ENCODE results near the gene PPP1R3F. TPM values are rescaled to one million over a fixed set of nuclear protein-coding genes. Genes with fewer than 3 reads are reported as not detected.
A peak's percentile ranks its signal among the peaks of the same experiment; 100 is the strongest.

PPP1R3F gene
- total RNA-seq, 1 donor from 2014 or later, result 6.6 TPM

- no peak overlapping the region for H3K9ac ChIP-seq (ENCODE audit: low read length)
- H3K27me3 Mint-ChIP-seq (ENCODE audit: low read depth, unreplicated experiment), result no peaks in the 10 kb centered on the region
- H3K9me3 ChIP-seq (ENCODE audit: insufficient read depth, low read depth, low read length), result no peaks in the 10 kb centered on the region
- no peaks in the 10 kb centered on the region for H3K36me3 ChIP-seq (ENCODE audit: insufficient read depth, low read length)
- H2AFZ ChIP-seq (ENCODE audit: low read depth, low read length), result no peak overlapping the region
- H3K4me1 ChIP-seq (ENCODE audit: insufficient read depth, low read length), result peaks cover 2% of the 10 kb centered on the region
- no peak overlapping the region for H3K4me3 Mint-ChIP-seq (ENCODE audit: unreplicated experiment)
- no peaks in the 10 kb centered on the region for H3K27me3 ChIP-seq (ENCODE audit: insufficient read depth, low read length)
- no peak overlapping the region for H3K4me2 ChIP-seq (ENCODE audit: low read length)
- peaks cover 9% of the 10 kb centered on the region for H3K4me1 Mint-ChIP-seq (ENCODE audit: low read depth, unreplicated experiment)
- no peak overlapping the region for H3K27ac ChIP-seq (ENCODE audit: low read depth, low read length)
- FAIRE-seq (no peak), DNase-seq (ENCODE audit: low read depth) (no peak)
- peaks cover 7% of the 10 kb centered on the region for H3K79me2 ChIP-seq (ENCODE audit: insufficient read depth, low read length)
- H4K20me1 ChIP-seq (ENCODE audit: insufficient read depth, low read length), result peaks cover 30% of the 10 kb centered on the region
- no peaks in the 10 kb centered on the region for H3K9me3 Mint-ChIP-seq (ENCODE audit: unreplicated experiment)
- H3K4me3 ChIP-seq (ENCODE audit: insufficient read depth, low read depth, low read length), result no peak overlapping the region
- H3K27ac Mint-ChIP-seq (ENCODE audit: unreplicated experiment), result no peak overlapping the region
- TF ChIP-seq, protein P1, sequence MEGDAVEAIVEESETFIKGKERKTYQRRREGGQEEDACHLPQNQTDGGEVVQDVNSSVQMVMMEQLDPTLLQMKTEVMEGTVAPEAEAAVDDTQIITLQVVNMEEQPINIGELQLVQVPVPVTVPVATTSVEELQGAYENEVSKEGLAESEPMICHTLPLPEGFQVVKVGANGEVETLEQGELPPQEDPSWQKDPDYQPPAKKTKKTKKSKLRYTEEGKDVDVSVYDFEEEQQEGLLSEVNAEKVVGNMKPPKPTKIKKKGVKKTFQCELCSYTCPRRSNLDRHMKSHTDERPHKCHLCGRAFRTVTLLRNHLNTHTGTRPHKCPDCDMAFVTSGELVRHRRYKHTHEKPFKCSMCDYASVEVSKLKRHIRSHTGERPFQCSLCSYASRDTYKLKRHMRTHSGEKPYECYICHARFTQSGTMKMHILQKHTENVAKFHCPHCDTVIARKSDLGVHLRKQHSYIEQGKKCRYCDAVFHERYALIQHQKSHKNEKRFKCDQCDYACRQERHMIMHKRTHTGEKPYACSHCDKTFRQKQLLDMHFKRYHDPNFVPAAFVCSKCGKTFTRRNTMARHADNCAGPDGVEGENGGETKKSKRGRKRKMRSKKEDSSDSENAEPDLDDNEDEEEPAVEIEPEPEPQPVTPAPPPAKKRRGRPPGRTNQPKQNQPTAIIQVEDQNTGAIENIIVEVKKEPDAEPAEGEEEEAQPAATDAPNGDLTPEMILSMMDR (IDR thresholded peaks at IDR 0.05; ENCODE audit: insufficient read depth, low read depth, low read length), result no peak
- no peak for TF ChIP-seq EZH2 (IDR thresholded peaks at IDR 0.05; ENCODE audit: insufficient read depth, low read length)
- no peaks in the 10 kb centered on the region for H3K36me3 Mint-ChIP-seq (ENCODE audit: low read depth, unreplicated experiment)
Measured at GRCh38 chrX:49277535-49277830, 7.9 kb downstream of the PPP1R3F start.

GRCh38 chrX:49278081-49278480 is 8.5 kb downstream of the PPP1R3F start:
- no peaks in the 10 kb centered on the region for H3K9me3 ChIP-seq (ENCODE audit: insufficient read depth, low read depth, low read length)
- TF ChIP-seq EZH2 (IDR thresholded peaks at IDR 0.05; ENCODE audit: insufficient read depth, low read length), result no peak
- TF ChIP-seq, protein P1 (IDR thresholded peaks at IDR 0.05; ENCODE audit: insufficient read depth, low read depth, low read length), result no peak
- no peaks in the 10 kb centered on the region for H3K27me3 ChIP-seq (ENCODE audit: insufficient read depth, low read length)
- H2AFZ ChIP-seq (ENCODE audit: low read depth, low read length), result no peak overlapping the region
- Mint-ChIP-seq H3K27ac (ENCODE audit: unreplicated experiment) (no peak overlapping the region), H3K36me3 (ENCODE audit: low read depth, unreplicated experiment) (no peaks in the 10 kb centered on the region), H3K4me1 (ENCODE audit: low read depth, unreplicated experiment) (peaks cover 12% of the 10 kb centered on the region), H3K27me3 (ENCODE audit: low read depth, unreplicated experiment) (no peaks in the 10 kb centered on the region), H3K4me3 (ENCODE audit: unreplicated experiment) (no peak overlapping the region), H3K9me3 (ENCODE audit: unreplicated experiment) (no peaks in the 10 kb centered on the region)
- H3K79me2 ChIP-seq (ENCODE audit: insufficient read depth, low read length), result peaks cover 4% of the 10 kb centered on the region
- H3K36me3 ChIP-seq (ENCODE audit: insufficient read depth, low read length), result no peaks in the 10 kb centered on the region
- H3K4me2 ChIP-seq (ENCODE audit: low read length), result no peak overlapping the region
- no peak overlapping the region for H3K27ac ChIP-seq (ENCODE audit: low read depth, low read length)
- no peak overlapping the region for H3K9ac ChIP-seq (ENCODE audit: low read length)
- no peak overlapping the region for H3K4me3 ChIP-seq (ENCODE audit: insufficient read depth, low read depth, low read length)
- no peaks in the 10 kb centered on the region for H3K4me1 ChIP-seq (ENCODE audit: insufficient read depth, low read length)
- FAIRE-seq (no peak), DNase-seq (ENCODE audit: low read depth) (no peak)
- peaks cover 24% of the 10 kb centered on the region for H4K20me1 ChIP-seq (ENCODE audit: insufficient read depth, low read length)

DNA sequence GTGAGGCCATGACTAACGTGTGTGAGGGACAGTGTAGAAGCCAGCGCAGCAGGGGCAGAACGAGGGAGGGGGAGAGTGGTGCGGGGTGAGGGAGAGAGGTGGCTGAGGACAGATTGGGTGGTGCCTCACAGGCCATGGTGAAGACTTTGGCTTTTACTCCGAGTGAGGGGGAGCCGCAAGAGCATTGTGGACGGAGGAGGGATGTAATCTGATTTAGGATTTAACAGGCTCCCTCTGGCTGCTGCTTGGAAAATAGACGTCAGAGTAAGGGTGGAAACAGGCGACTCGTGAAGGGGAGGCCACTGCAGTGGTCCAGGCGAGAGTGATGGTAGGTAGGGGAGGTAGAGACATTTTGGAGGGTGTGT is 13.0 kb downstream of the PPP1R3F start:
- H4K20me1 ChIP-seq (ENCODE audit: insufficient read depth, low read length), result no peaks in the 10 kb centered on the region
- H3K4me3 ChIP-seq (ENCODE audit: insufficient read depth, low read depth, low read length), result no peak overlapping the region
- H3K27ac ChIP-seq (ENCODE audit: low read depth, low read length), result no peak overlapping the region
- Mint-ChIP-seq H3K9me3 (ENCODE audit: unreplicated experiment) (no peaks in the 10 kb centered on the region), H3K27me3 (ENCODE audit: low read depth, unreplicated experiment) (no peaks in the 10 kb centered on the region), H3K27ac (ENCODE audit: unreplicated experiment) (no peak overlapping the region), H3K4me3 (ENCODE audit: unreplicated experiment) (no peak overlapping the region), H3K36me3 (ENCODE audit: low read depth, unreplicated experiment) (no peaks in the 10 kb centered on the region), H3K4me1 (ENCODE audit: low read depth, unreplicated experiment) (peaks cover 7% of the 10 kb centered on the region)
- H3K9ac ChIP-seq (ENCODE audit: low read length), result no peak overlapping the region
- H3K4me2 ChIP-seq (ENCODE audit: low read length), result peak overlapping the region; percentile 50
- no peaks in the 10 kb centered on the region for H3K9me3 ChIP-seq (ENCODE audit: insufficient read depth, low read depth, low read length)
- no peaks in the 10 kb centered on the region for H3K27me3 ChIP-seq (ENCODE audit: insufficient read depth, low read length)
- FAIRE-seq (peak; percentile 70), DNase-seq (ENCODE audit: low read depth) (peak; percentile 8)
- H3K4me1 ChIP-seq (ENCODE audit: insufficient read depth, low read length), result no peaks in the 10 kb centered on the region
- TF ChIP-seq EZH2 (IDR thresholded peaks at IDR 0.05; ENCODE audit: insufficient read depth, low read length), result no peak
- TF ChIP-seq, protein P1 (IDR thresholded peaks at IDR 0.05; ENCODE audit: insufficient read depth, low read depth, low read length), result no peak
- H3K79me2 ChIP-seq (ENCODE audit: insufficient read depth, low read length), result no peaks in the 10 kb centered on the region
- H2AFZ ChIP-seq (ENCODE audit: low read depth, low read length), result no peak overlapping the region
- no peaks in the 10 kb centered on the region for H3K36me3 ChIP-seq (ENCODE audit: insufficient read depth, low read length)
